ENCODE data around the gene PKNOX2. TPM values are rescaled to one million over a fixed set of nuclear protein-coding genes. Genes with fewer than 3 reads are reported as not detected.

PKNOX2 gene
- total and polyA plus RNA-seq, 9 donors, result 10.6 to 42.3 (median 30.0) TPM

DNA sequence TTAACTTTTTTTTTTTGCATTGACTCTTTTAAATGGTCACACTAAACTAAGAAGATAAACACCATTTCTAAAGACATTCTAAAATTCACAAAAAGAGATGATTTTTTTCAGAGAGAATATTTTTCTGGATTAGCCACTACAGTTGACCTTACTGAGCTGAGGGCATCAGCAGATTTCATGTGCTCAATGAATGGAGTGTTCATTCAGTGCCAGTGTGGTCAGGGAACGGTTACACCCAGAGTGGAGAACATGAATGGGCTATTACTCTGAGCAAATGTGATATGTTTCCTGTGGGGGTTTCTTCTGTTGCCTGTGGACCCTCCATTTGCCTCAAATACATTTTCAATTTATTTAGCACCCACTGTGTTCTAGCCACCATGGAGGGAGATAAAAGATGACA is 19.1 kb downstream of the PKNOX2 start:
- DNase-seq, result no peak
- intact Hi-C loops (cut with DNase I), result no loop called here
- 91 to 98% (median 93%) methylated on average over 1 of the region's 1 CpG for WGBS, 3 donors
- Histone ChIP-seq H3K27ac (no peak overlapping the region), H3K27me3 (no peaks in the 10 kb centered on the region), H3K36me3 (no peaks in the 10 kb centered on the region), H3K9me3 (no peaks in the 10 kb centered on the region), H3K4me1 (ENCODE audit: insufficient read depth) (peaks cover 6% of the 10 kb centered on the region), H3K4me3 (no peak overlapping the region)
- TF ChIP-seq, protein P1, sequence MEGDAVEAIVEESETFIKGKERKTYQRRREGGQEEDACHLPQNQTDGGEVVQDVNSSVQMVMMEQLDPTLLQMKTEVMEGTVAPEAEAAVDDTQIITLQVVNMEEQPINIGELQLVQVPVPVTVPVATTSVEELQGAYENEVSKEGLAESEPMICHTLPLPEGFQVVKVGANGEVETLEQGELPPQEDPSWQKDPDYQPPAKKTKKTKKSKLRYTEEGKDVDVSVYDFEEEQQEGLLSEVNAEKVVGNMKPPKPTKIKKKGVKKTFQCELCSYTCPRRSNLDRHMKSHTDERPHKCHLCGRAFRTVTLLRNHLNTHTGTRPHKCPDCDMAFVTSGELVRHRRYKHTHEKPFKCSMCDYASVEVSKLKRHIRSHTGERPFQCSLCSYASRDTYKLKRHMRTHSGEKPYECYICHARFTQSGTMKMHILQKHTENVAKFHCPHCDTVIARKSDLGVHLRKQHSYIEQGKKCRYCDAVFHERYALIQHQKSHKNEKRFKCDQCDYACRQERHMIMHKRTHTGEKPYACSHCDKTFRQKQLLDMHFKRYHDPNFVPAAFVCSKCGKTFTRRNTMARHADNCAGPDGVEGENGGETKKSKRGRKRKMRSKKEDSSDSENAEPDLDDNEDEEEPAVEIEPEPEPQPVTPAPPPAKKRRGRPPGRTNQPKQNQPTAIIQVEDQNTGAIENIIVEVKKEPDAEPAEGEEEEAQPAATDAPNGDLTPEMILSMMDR (IDR thresholded peaks at IDR 0.05), result no peak
- TF ChIP-seq POLR2A (IDR thresholded peaks at IDR 0.05), result no peak
- no peak for TF ChIP-seq EP300 (IDR thresholded peaks at IDR 0.05)

DNA sequence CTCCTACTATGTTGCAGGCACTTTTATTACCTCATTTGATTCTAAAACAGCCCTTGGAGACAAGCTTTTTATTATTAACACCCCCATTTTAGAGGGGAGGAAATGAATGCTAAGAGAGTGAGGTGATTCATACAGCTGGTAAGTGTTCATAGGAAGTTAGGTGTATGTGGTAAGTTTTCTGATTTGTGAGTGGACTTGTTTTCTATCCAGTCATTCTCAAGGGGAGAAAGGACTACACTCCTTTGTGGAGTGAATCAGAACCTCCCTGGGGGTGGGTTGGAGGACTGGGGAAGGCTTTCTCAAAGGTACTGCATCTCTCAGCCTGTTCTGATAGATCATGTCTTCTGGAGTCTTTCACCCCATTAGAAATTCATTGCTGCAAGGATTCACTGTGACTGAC is 23.5 kb downstream of the PKNOX2 start:
- Histone ChIP-seq H3K27ac (no peak overlapping the region), H3K4me3 (no peak overlapping the region), H3K4me1 (ENCODE audit: insufficient read depth) (peaks cover 9% of the 10 kb centered on the region), H3K27me3 (no peaks in the 10 kb centered on the region), H3K36me3 (no peaks in the 10 kb centered on the region), H3K9me3 (no peaks in the 10 kb centered on the region)
- TF ChIP-seq, protein P1 (IDR thresholded peaks at IDR 0.05), result no peak
- TF ChIP-seq EP300 (IDR thresholded peaks at IDR 0.05) (no peak), POLR2A (IDR thresholded peaks at IDR 0.05) (no peak)
- no peak for DNase-seq
- intact Hi-C loops (cut with DNase I), result no loop called here

DNA sequence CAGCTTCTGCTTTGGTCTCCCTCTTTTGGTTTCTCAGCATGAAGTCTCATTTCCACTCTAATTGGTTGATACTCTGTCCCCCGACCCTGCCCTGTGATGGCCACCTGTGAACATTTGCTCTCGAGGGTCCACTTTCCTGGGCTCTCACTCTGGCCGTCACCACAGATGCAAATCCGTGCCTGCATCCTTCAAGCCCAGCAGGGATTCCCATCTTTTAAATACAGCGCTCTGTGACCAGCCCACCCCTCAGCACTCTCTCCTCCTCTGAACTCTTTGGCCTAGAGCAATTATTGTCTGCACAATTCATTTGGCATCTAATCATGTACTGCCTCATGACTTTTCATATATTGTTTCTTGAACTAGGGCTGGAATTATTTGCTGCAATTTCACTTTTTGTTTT is 26.0 kb downstream of the PKNOX2 start:
- Histone ChIP-seq H3K9me3 (no peaks in the 10 kb centered on the region), H3K4me3 (no peak overlapping the region), H3K27me3 (no peaks in the 10 kb centered on the region), H3K27ac (no peak overlapping the region), H3K36me3 (no peaks in the 10 kb centered on the region), H3K4me1 (ENCODE audit: insufficient read depth) (peaks cover 9% of the 10 kb centered on the region)
- intact Hi-C loops (cut with DNase I), result no loop called here
- DNase-seq, result no peak
- TF ChIP-seq EP300 (IDR thresholded peaks at IDR 0.05) (no peak), POLR2A (IDR thresholded peaks at IDR 0.05) (no peak)
- TF ChIP-seq, protein P1 (IDR thresholded peaks at IDR 0.05), result no peak
- WGBS, 3 donors, result 88 to 92% (median 89%) methylated on average over 5 of the region's 5 CpGs

- no peak for TF ChIP-seq POLR2A (IDR thresholded peaks at IDR 0.05)
- TF ChIP-seq, protein P1 (IDR thresholded peaks at IDR 0.05), result no peak
- TF ChIP-seq EP300 (IDR thresholded peaks at IDR 0.05), result no peak
- Histone ChIP-seq H3K4me3 (no peak overlapping the region), H3K27me3 (no peaks in the 10 kb centered on the region), H3K9me3 (no peaks in the 10 kb centered on the region), H3K4me1 (ENCODE audit: insufficient read depth) (peaks cover 11% of the 10 kb centered on the region), H3K27ac (no peak overlapping the region), H3K36me3 (no peaks in the 10 kb centered on the region)
- DNase-seq, result no peak
- WGBS, 3 donors, result 9 to 32% (median 17%) methylated on average over 9 of the region's 9 CpGs
- intact Hi-C loops (cut with DNase I), result no loop called here
These were observed 27.6 kb downstream of the PKNOX2 start for GRCh38 chr11:125192183-125192582.

Data from ovary (tissue), 9 donors.